GM11168 (cell line): ENCODE data around the gene NME1.

Source experiments
- in situ Hi-C: fragments of 300-500 bp; cut with MboI; formaldehyde crosslinking; loops from one replicate; pipeline ENCODE4 v1.12.0; 2022; ENCODE audit warnings: low sequenced_read_pairs; ENCODE audit not compliant: unreplicated experiment

The NME1 gene

GRCh38 chr17:51188271-51188833 lies 35.0 kb downstream of the NME1 start:
- in situ Hi-C loops, result no loop called here

DNA sequence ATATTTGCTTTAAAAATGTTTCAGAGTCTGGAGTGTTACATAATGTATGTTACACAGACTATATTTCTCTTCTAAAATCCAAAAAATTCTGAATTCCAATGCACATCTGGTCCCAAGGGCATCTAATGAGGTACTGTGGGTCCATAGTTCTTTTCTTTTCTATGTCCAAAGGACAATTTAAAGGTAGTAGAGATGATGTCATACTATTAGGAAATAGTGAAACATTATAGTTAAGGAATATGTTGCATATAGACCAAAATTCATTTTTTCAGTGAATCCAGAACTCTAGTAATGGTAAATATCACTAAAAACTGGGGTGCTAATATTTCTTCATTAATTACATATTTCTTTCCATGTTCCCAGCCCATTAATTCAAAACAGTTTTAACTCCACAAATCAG lies 35.8 kb downstream of the NME1 start:
- in situ Hi-C loops, result no loop called here

- in situ Hi-C loops, result no loop called here
Measured at GRCh38 chr17:51189628-51190027, 36.3 kb downstream of the NME1 start.

DNA sequence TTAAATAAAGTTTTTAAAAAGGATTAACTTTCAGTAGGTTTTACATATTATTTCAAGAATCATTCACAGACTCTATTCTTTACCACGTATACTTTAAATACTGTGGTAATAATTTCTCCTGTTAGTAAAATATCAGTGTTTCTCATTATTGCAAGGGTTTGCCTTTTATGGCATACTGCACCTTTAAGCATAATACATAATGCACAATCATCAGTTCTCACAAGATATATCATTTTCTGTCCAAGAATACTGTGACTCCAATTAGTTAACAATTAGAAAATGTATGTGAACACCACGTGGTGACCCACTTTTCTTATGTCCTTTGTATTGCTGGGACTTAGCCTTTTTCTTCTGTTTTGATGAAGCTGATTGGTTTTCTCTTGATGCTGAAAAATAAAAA lies 38.5 kb downstream of the NME1 start:
- in situ Hi-C loops, result no loop called here

GRCh38 chr17:51197754-51198153 lies 44.4 kb downstream of the NME1 start:
- in situ Hi-C loops, result no loop called here

GRCh38 chr17:51200295-51200694 lies 46.9 kb downstream of the NME1 start:
- in situ Hi-C loops, result no loop called here

DNA sequence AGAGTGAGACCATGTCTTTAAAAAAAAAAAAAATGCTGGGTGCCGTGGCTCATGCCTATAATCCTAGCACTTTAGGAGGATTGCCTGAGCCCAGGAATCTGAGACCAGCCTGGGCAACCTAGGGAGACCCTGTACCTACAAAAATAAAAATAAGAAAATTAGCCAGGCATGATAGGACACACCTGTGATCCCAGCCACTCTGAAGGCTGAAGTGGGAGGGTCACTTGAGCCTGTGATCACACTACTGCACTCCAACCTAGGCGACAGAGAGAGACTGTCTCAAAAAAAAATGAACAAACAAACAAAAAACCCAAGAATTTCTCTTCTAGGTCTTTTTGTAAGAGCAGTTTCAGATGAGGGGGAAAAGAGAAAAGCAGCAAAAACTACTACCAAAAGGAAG lies 47.5 kb downstream of the NME1 start:
- in situ Hi-C loops, result no loop called here

DNA sequence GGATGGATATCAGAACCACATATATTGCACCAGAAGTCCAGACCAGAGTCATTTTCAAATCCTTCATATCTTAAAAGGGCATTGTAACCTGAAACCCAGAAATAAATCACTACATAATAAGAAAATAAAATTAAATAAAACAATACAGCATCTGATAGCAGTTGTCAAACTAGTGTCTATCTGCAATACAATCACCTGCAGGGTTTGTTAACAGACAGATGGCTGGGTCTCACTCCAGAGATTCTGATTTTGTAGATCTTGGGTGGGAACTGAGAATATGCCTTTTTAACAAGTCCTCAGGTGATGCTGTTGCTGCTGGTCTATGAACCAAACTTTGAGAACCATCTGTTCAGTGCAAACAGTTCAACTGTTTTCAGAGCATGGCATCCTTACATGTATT lies 50.5 kb downstream of the NME1 start:
- in situ Hi-C loops, result no loop called here
